A673 (cell line): ENCODE results near the gene DGKQ. TPM values are rescaled to one million over a fixed set of nuclear protein-coding genes. Genes with fewer than 3 reads are reported as not detected.

Source experiments
- BruUV-seq: library from RNA; stranded (reverse); fragments of 400-500 nt; replicated peaks from 2 replicates; lab custom pipeline; 2021; lab: Mats Ljungman, UMichigan
- CTCF ChIA-PET: fragments of 300-600 bp; sonication (Branson Sonifier 250); formaldehyde crosslinking; loops from one replicate; lab custom pipeline; 2022; ENCODE audit warnings: antibody characterized with exemption; lab: Charles Lee
- POLR2A ChIA-PET: fragments of 300-600 bp; sonication (Branson Sonifier 250); formaldehyde crosslinking; loops from one replicate; lab custom pipeline; 2022; ENCODE audit warnings: antibody characterized with exemption; ENCODE audit not compliant: low non-redundant PET; lab: Charles Lee
- DNase-seq: peaks from one replicate; pipeline ENCODE4 v3.0.0-alpha.2; 2015; ENCODE audit warnings: low spot score
- H3K27ac ChIP-seq: fragments of 200-600 bp; sonication (generic); 2 replicates; pipeline ENCODE4 v1.5.1; 2016; ENCODE audit warnings: mixed run types, low read depth, mild to moderate bottlenecking, mixed read lengths, antibody characterized with exemption, low read length; ENCODE audit not compliant: poor library complexity, severe bottlenecking
- H3K27me3 ChIP-seq: fragments of 200-600 bp; sonication (generic); replicated peaks from 2 replicates; pipeline ENCODE4 v1.6.1; 2017; ENCODE audit warnings: mixed run types, low read depth, mild to moderate bottlenecking, mixed read lengths, antibody characterized with exemption, low read length; ENCODE audit not compliant: insufficient read depth, poor library complexity
- H3K36me3 ChIP-seq: fragments of 200-600 bp; sonication (generic); 2 replicates; pipeline ENCODE4 v1.6.1; 2016; ENCODE audit warnings: mixed run types, mild to moderate bottlenecking, mixed read lengths, antibody characterized with exemption, low read length; ENCODE audit not compliant: insufficient read depth, poor library complexity, severe bottlenecking
- H3K4me1 ChIP-seq: fragments of 200-600 bp; sonication (generic); 2 replicates; pipeline ENCODE4 v1.6.1; 2017; ENCODE audit warnings: mixed run types, mild to moderate bottlenecking, mixed read lengths, antibody characterized with exemption, low read length; ENCODE audit not compliant: insufficient read depth, poor library complexity, severe bottlenecking
- H3K4me3 ChIP-seq: fragments of 200-600 bp; sonication (generic); 2 replicates; pipeline ENCODE4 v1.5.1; 2016; ENCODE audit warnings: low read depth, mixed run types, mild to moderate bottlenecking, mixed read lengths, low read length; ENCODE audit not compliant: poor library complexity, severe bottlenecking
- H3K9me3 ChIP-seq: fragments of 200-600 bp; sonication (generic); 2 replicates; pipeline ENCODE4 v1.6.1; 2016; ENCODE audit warnings: mixed run types, low read depth, mild to moderate bottlenecking, mixed read lengths, antibody characterized with exemption, low read length; ENCODE audit not compliant: poor library complexity, severe bottlenecking
- CTCF ChIP-seq: fragments of 300-800, 200-600 bp; sonication (generic); conservative IDR thresholded peaks from 2 replicates; pipeline ENCODE4 v1.5.1; 2017; ENCODE audit warnings: low read depth, mild to moderate bottlenecking, antibody characterized with exemption, low read length, moderate library complexity, mixed read lengths
- EZH2 ChIP-seq: fragments of 200-600 bp; sonication (generic); IDR thresholded peaks from 2 replicates; pipeline ENCODE4 v1.6.1; 2017; ENCODE audit warnings: borderline replicate concordance, low read depth, mild to moderate bottlenecking, mixed read lengths, antibody characterized with exemption, low read length; ENCODE audit not compliant: poor library complexity, severe bottlenecking
- intact Hi-C: fragments of 100-400 bp; cut with micrococcal nuclease; formaldehyde crosslinking; loops from one replicate; pipeline ENCODE4 v1.10.0; 2022; ENCODE audit not compliant: unreplicated experiment
- total RNA-seq: library from RNA; stranded (reverse); gene quantifications from 2 replicates; pipeline ENCODE4 v1.2.3, GENCODE V29; 2021

Gene DGKQ
- total RNA-seq, 1 experiment from 2014 or later: 8.8 TPM

GRCh38 chr4:972651-973424, 531 bp downstream of the DGKQ start:
- Histone ChIP-seq H3K27me3 (no peaks in the 10 kb centered on the region), H3K9me3 (no peaks in the 10 kb centered on the region), H3K4me1 (no peaks in the 10 kb centered on the region), H3K27ac (no peak overlapping the region), H3K36me3 (no peaks in the 10 kb centered on the region), H3K4me3 (peak overlapping the region; percentile 76)
- ChIA-PET CTCF (no interaction called here), POLR2A (interaction anchor here (0.6 kb wide), 1 partner anchor 374 kb away, joined by 6 read pairs; the partner anchor contains the start of gene UVSSA)
- BruUV-seq: no TSS peak
- TF ChIP-seq CTCF (no peak), EZH2 (no peak)
- peak; percentile 19 for DNase-seq
- intact Hi-C loops: no loop called here

DNA sequence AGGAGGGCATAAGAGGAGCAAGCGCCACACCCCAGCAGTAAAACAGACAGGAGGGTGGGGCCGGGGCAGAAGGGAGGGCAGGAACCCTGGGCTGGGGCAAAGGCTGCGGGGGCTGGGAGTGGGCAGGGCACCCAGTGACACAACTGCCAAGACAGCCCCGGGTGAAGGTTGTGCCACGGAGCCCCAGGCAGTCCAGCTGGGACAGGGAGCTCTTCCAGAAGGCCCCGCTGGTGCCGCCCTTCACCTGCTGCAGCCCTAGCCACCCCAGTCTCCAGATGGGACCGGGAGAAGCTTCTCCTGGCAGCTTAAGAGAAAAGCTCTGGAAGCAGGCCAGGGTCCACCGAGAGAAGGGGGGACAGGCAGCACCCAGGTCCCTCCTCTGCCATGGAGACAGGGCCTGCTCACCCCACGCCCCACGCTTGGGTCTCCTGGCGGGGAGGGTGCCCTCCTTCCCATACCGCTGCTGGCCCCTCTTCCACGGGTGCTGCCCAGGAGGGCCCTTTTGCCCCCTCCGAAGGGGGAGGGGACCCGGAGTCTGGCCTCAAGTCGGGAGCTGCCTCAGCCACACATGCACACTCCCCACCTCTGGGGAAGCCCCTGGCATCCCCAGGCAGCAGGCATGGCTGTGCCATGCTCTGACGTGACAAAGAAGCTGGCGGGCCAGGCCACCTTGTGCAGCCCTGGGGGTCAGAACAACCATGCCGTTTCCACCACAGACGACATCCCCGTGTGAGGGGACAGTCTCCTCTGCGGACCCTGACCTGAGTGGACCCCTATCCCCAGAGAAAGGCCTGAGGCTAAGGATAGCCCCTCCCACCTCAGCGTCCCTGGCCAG, 1.5 kb downstream of the DGKQ start:
- ChIA-PET CTCF (no interaction called here), POLR2A (no interaction called here)
- H3K4me3 ChIP-seq: peak overlapping the region; percentile 76
- H3K36me3 ChIP-seq: no peaks in the 10 kb centered on the region
- no peaks in the 10 kb centered on the region for H3K27me3 ChIP-seq
- TF ChIP-seq CTCF: no peak
- TF ChIP-seq EZH2: no peak
- no peak for DNase-seq
- intact Hi-C loops: no loop called here
- BruUV-seq: no TSS peak
- H3K9me3 ChIP-seq: no peaks in the 10 kb centered on the region
- no peak overlapping the region for H3K27ac ChIP-seq
- no peaks in the 10 kb centered on the region for H3K4me1 ChIP-seq

GRCh38 chr4:970854-971520, 2.4 kb downstream of the DGKQ start:
- H3K27me3 ChIP-seq: no peaks in the 10 kb centered on the region
- H3K27ac ChIP-seq: no peak overlapping the region
- ChIA-PET POLR2A (no interaction called here), CTCF (no interaction called here)
- intact Hi-C loops: no loop called here
- no TSS peak for BruUV-seq
- DNase-seq: no peak
- TF ChIP-seq EZH2: no peak
- TF ChIP-seq CTCF: no peak
- no peaks in the 10 kb centered on the region for H3K36me3 ChIP-seq
- H3K4me1 ChIP-seq: no peaks in the 10 kb centered on the region
- H3K4me3 ChIP-seq: no peak overlapping the region
- H3K9me3 ChIP-seq: no peaks in the 10 kb centered on the region
